HG02973 (cell line): Measurements from ENCODE around the gene CATSPER1.

ENCODE experiments used
- ATAC-seq: cut with Tn5 transposase; IDR thresholded peaks from one replicate; pipeline ENCODE4 v1.9.1; 2021; ENCODE audit warnings: moderate library complexity; ENCODE audit not compliant: unreplicated experiment

The CATSPER1 gene

GRCh38 chr11:66003291-66003690 is 23.0 kb downstream of the CATSPER1 start:
- no peak for ATAC-seq

GRCh38 chr11:66002648-66003225 is 23.5 kb downstream of the CATSPER1 start:
- ATAC-seq: peak; percentile 34

GRCh38 chr11:66001942-66002647 is 24.2 kb downstream of the CATSPER1 start, which contains the start of the genes BANF1 and EIF1AD:
TSS of gene BANF1 (plus strand) at chr11:66002503. CDS start at chr11:66003251, 748 bp downstream.
TSS of gene EIF1AD (minus strand) at chr11:66002157. CDS start at chr11:66000389, 1,768 bp downstream.
- ATAC-seq: peak; percentile 65

GRCh38 chr11:65997286-65997685 is 29.0 kb downstream of the CATSPER1 start:
- no peak for ATAC-seq

- no peak for ATAC-seq
Measured at GRCh38 chr11:65992056-65992455, 34.2 kb downstream of the CATSPER1 start.

- ATAC-seq: peak; percentile 95
Measured at GRCh38 chr11:65988791-65989592, 37.3 kb downstream of the CATSPER1 start.

GRCh38 chr11:65987336-65987735 is 38.9 kb downstream of the CATSPER1 start:
- ATAC-seq: no peak

- ATAC-seq: no peak
Measured at GRCh38 chr11:65983589-65983987, 42.7 kb downstream of the CATSPER1 start.

GRCh38 chr11:65982824-65983588 is 43.3 kb downstream of the CATSPER1 start:
- no peak for ATAC-seq

- no peak for ATAC-seq
Measured at GRCh38 chr11:65981972-65982823, 44.1 kb downstream of the CATSPER1 start.

GRCh38 chr11:65981101-65981740 is 45.1 kb downstream of the CATSPER1 start:
- no peak for ATAC-seq

GRCh38 chr11:65979261-65979759 is 47.0 kb downstream of the CATSPER1 start:
- no peak for ATAC-seq

GRCh38 chr11:65978391-65979238 is 47.7 kb downstream of the CATSPER1 start:
- no peak for ATAC-seq

GRCh38 chr11:65977621-65978390 is 48.5 kb downstream of the CATSPER1 start:
- no peak for ATAC-seq

GRCh38 chr11:65976216-65977176 is 49.8 kb downstream of the CATSPER1 start:
- no peak for ATAC-seq

- no peak for ATAC-seq
Measured at GRCh38 chr11:65975771-65976170, 50.5 kb downstream of the CATSPER1 start.
